Duodenal mucosa (tissue), 2 donors: ENCODE data around the gene LTBP2.

Source experiments
- H3K27ac ChIP-seq: one replicate; pipeline ENCODE4 v1.7.0; 2013; ENCODE audit warnings: low read depth, low read length
- H3K27me3 ChIP-seq, 2 donors: one replicate each; pipeline ENCODE4 v1.7.0; 2013; ENCODE audit warnings: low read length in 2 of 2, control low read depth in 1 of 2; ENCODE audit not compliant: insufficient read depth in 2 of 2, control insufficient read depth in 1 of 2
- H3K36me3 ChIP-seq, 2 donors: one replicate each; pipeline ENCODE4 v1.7.0; 2013; ENCODE audit warnings: low read length in 2 of 2, control low read depth in 1 of 2; ENCODE audit not compliant: insufficient read depth in 2 of 2, control insufficient read depth in 1 of 2
- H3K4me1 ChIP-seq, 2 donors: one replicate each; pipeline ENCODE4 v1.7.0; 2013; ENCODE audit warnings: low read length in 2 of 2, control low read depth in 1 of 2; ENCODE audit not compliant: insufficient read depth in 2 of 2, control insufficient read depth in 1 of 2
- H3K4me3 ChIP-seq, 2 donors: one replicate each; pipeline ENCODE4 v1.7.0; 2013; ENCODE audit warnings: low read length in 2 of 2, low read depth in 1 of 2
- H3K9ac ChIP-seq, 2 donors: one replicate each; pipeline ENCODE4 v1.7.0; 2013; ENCODE audit warnings: low read length in 2 of 2, low read depth in 1 of 2
- H3K9me3 ChIP-seq, 2 donors: one replicate each; pipeline ENCODE4 v1.7.0; 2013; ENCODE audit warnings: low read length in 2 of 2, control low read depth in 1 of 2; ENCODE audit not compliant: control insufficient read depth in 1 of 2

The LTBP2 gene

GRCh38 chr14:74491956-74492775 lies 119.9 kb downstream of the LTBP2 start:
- Histone ChIP-seq H3K4me1 (peaks cover 23 to 24% of the 10 kb centered on the region in 2 donors), H3K4me3 (peak overlapping the region; percentile 69 to 86), H3K27ac (no peak overlapping the region), H3K9ac (peak overlapping the region; percentile 65 to 72), H3K9me3 (no peaks in the 10 kb centered on the region), H3K36me3 (peaks cover 0 to 3% of the 10 kb centered on the region in 2 donors), H3K27me3 (no peaks in the 10 kb centered on the region)

- peaks cover 24 to 30% of the 10 kb centered on the region in 2 donors for H3K4me1 ChIP-seq
- H3K27ac ChIP-seq: no peak overlapping the region
- H3K9ac ChIP-seq: no peak overlapping the region
- H3K9me3 ChIP-seq: no peaks in the 10 kb centered on the region
- peaks cover 0 to 5% of the 10 kb centered on the region in 2 donors for H3K36me3 ChIP-seq
- H3K27me3 ChIP-seq: no peaks in the 10 kb centered on the region
- H3K4me3 ChIP-seq: no peak overlapping the region
Measured at GRCh38 chr14:74490486-74490885, 121.6 kb downstream of the LTBP2 start.

- H3K36me3 ChIP-seq: peaks cover 0 to 12% of the 10 kb centered on the region in 2 donors
- H3K4me1 ChIP-seq: peaks cover 17 to 19% of the 10 kb centered on the region in 2 donors
- no peaks in the 10 kb centered on the region for H3K9me3 ChIP-seq
- H3K27ac ChIP-seq: no peak overlapping the region
- H3K9ac ChIP-seq: no peak overlapping the region
- H3K4me3 ChIP-seq: no peak overlapping the region
- no peaks in the 10 kb centered on the region for H3K27me3 ChIP-seq
Measured at GRCh38 chr14:74488786-74489397, 123.1 kb downstream of the LTBP2 start.

GRCh38 chr14:74486164-74486563 lies 125.9 kb downstream of the LTBP2 start:
- H3K4me3 ChIP-seq: no peak overlapping the region
- H3K9me3 ChIP-seq: no peaks in the 10 kb centered on the region
- H3K9ac ChIP-seq: no peak overlapping the region
- H3K27ac ChIP-seq: no peak overlapping the region
- H3K27me3 ChIP-seq: no peaks in the 10 kb centered on the region
- peaks cover 8 to 13% of the 10 kb centered on the region in 2 donors for H3K4me1 ChIP-seq
- peaks cover 3 to 33% of the 10 kb centered on the region in 2 donors for H3K36me3 ChIP-seq

- Histone ChIP-seq H3K36me3 (peaks cover 9 to 49% of the 10 kb centered on the region in 2 donors), H3K27ac (no peak overlapping the region), H3K27me3 (no peaks in the 10 kb centered on the region), H3K9ac (no peak overlapping the region), H3K9me3 (no peaks in the 10 kb centered on the region), H3K4me3 (no peak overlapping the region), H3K4me1 (peaks cover 0 to 6% of the 10 kb centered on the region in 2 donors)
Measured at GRCh38 chr14:74483321-74483720, 128.7 kb downstream of the LTBP2 start.

GRCh38 chr14:74482571-74482970 lies 129.5 kb downstream of the LTBP2 start:
- Histone ChIP-seq H3K4me1 (peaks cover 0 to 6% of the 10 kb centered on the region in 2 donors), H3K36me3 (peaks cover 9 to 49% of the 10 kb centered on the region in 2 donors), H3K9me3 (no peaks in the 10 kb centered on the region), H3K27ac (no peak overlapping the region), H3K27me3 (no peaks in the 10 kb centered on the region), H3K9ac (no peak overlapping the region), H3K4me3 (no peak overlapping the region)

- peaks cover 9 to 53% of the 10 kb centered on the region in 2 donors for H3K36me3 ChIP-seq
- no peak overlapping the region for H3K4me3 ChIP-seq
Measured at GRCh38 chr14:74480046-74480445, 132.0 kb downstream of the LTBP2 start.

DNA sequence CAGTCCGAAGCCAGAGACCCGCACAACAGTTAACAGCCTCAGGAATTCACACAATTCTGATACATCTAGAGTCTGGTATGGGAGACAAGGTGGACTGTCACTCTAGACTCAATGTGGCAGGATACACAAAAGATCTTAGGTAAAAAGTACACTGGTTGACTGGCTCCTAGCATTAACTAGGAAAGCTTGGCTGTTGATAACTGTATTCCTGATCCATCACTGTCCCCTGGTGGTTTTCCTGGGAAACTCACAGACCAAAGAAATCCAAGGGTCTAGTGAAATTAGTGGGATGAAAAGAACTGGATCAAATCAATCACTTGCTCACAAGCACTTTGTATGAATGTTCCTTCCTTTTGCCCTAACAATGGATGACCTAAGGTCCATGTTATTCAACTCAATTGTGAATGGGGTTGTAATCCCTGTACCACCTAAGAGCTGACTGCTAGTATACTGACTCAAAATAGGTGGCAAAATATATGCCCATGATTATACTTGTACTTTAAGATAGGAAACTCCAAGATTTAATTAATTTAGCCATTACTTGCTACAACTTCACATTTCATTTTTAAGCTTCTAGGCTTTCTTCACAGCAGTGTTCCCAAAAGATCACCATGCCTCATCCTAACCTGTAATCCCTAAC lies 132.9 kb downstream of the LTBP2 start:
- no peaks in the 10 kb centered on the region for H3K27me3 ChIP-seq
- H3K4me3 ChIP-seq: no peak overlapping the region
- H3K9ac ChIP-seq: no peak overlapping the region
- H3K27ac ChIP-seq: no peak overlapping the region
- no peaks in the 10 kb centered on the region for H3K4me1 ChIP-seq
- no peaks in the 10 kb centered on the region for H3K9me3 ChIP-seq
- H3K36me3 ChIP-seq: peaks cover 9 to 51% of the 10 kb centered on the region in 2 donors

More at GRCh38 chr14:74480046-74480445, 132.0 kb downstream of the LTBP2 start:
- Histone ChIP-seq H3K9me3 (no peaks in the 10 kb centered on the region), H3K9ac (no peak overlapping the region), H3K27ac (no peak overlapping the region), H3K4me1 (no peaks in the 10 kb centered on the region), H3K27me3 (no peaks in the 10 kb centered on the region)

DNA sequence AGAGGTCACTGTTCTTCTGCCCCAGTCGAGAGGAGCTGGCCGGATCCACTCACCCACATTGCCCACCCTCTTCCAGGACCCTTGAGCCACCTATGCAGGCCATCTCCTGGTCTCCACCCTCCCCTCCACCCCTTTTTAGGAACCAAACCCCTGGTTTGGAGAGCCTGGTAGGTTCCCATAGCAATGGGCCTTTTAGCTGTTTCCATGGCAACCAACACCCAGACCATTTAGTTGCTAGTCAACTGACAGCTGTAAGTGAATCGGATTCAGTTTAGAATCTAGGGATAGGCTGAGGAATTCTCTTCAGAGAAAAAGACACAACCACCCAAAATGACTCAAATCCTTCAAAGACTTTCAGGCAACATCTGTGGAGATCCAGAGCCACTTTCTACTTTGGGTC lies 135.4 kb downstream of the LTBP2 start:
- Histone ChIP-seq H3K4me1 (no peaks in the 10 kb centered on the region), H3K4me3 (no peak overlapping the region), H3K27me3 (no peaks in the 10 kb centered on the region), H3K36me3 (peaks cover 6 to 39% of the 10 kb centered on the region in 2 donors), H3K27ac (no peak overlapping the region), H3K9ac (no peak overlapping the region), H3K9me3 (no peaks in the 10 kb centered on the region)

DNA sequence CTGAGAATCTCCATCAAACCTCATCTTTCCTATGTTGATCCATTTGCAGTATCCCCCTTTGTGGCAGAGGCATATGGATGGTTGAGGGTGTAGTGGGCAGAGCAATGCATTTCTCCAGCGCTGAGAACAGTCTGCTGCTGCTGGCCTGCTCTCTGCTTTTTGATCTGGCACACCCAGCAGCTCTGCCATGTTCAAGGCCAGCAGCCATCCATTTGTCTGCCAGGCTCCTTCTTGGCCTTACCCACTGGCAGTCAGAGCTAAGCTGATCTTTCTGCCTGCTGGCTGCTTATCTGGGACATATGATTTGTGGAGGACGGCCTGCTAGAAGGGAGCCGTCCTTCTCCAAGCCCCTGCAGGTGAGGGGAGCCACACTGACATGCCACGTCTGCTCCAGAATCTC lies 135.9 kb downstream of the LTBP2 start:
- no peaks in the 10 kb centered on the region for H3K4me1 ChIP-seq
- no peaks in the 10 kb centered on the region for H3K9me3 ChIP-seq
- H3K27me3 ChIP-seq: no peaks in the 10 kb centered on the region
- H3K36me3 ChIP-seq: peaks cover 6 to 34% of the 10 kb centered on the region in 2 donors
- no peak overlapping the region for H3K27ac ChIP-seq
- no peak overlapping the region for H3K4me3 ChIP-seq
- H3K9ac ChIP-seq: no peak overlapping the region
